Measurements from ENCODE around the gene LHFPL2.

DNA sequence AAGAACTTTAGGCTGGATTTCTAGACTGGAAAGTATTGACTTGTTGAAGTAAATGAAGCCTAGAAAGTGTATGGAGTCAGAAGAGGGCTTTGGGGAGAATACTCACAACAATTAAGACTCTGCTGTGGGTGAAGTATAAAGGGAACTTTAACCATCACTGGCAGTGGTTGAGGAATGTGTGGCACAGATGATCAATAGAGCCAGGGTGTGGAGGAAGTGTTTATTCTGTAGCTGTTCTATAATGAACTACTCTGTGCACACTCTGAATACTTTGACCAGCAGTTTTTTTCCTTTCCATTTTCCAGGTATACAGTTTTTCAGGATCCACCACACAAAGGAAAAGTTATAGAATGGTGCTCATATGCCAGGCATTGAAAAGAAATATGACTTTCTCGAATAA lies 181.4 kb downstream of the LHFPL2 start:
- no peak for TF ChIP-seq ZNF395 (CRISPR knock-in tag; IDR thresholded peaks at IDR 0.05)
- TF ChIP-seq CTCF (IDR thresholded peaks at IDR 0.05 in 2 of 3, conservative IDR thresholded peaks at IDR 0.05 in 1 of 3; ENCODE audit: insufficient read depth in 2 of 3, low read depth in 1 of 3, low read length in 3 of 3) = no peak

Measured in K562 (cell line).